Measurements from ENCODE around the gene ROBO2.

ROBO2 gene

DNA sequence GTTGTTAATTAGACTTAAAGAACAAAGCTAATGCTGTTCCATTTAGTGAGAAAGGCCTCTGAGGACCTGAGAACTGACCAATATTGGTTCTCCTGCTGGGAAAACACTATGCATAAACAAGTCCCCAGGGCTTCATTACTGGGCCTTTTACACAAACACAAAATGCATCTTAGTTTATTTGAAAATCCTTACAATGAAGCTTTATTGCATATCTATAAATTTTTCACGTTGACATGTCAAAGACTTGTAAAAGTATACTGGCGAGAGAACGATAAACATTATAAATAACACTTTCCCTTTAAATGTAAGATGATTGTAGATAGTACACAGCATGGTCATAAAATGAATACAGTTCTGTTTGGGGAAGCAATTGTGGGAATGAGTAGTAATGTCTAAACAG is 151.7 kb downstream of the ROBO2 start:
- DNase-seq = no peak

- no peak for DNase-seq
Observed at GRCh38 chr3:77195766-77196545, 156.1 kb downstream of the ROBO2 start.

GRCh38 chr3:77197408-77197807 is 157.5 kb downstream of the ROBO2 start:
- no peak for DNase-seq

GRCh38 chr3:77203851-77204250 is 164.0 kb downstream of the ROBO2 start:
- DNase-seq = no peak

- no peak for DNase-seq
Observed at GRCh38 chr3:77204788-77205187, 164.9 kb downstream of the ROBO2 start.

GRCh38 chr3:77207753-77208152 is 167.9 kb downstream of the ROBO2 start:
- DNase-seq = no peak

GRCh38 chr3:77222701-77223100 is 182.8 kb downstream of the ROBO2 start:
- no peak for DNase-seq

DNA sequence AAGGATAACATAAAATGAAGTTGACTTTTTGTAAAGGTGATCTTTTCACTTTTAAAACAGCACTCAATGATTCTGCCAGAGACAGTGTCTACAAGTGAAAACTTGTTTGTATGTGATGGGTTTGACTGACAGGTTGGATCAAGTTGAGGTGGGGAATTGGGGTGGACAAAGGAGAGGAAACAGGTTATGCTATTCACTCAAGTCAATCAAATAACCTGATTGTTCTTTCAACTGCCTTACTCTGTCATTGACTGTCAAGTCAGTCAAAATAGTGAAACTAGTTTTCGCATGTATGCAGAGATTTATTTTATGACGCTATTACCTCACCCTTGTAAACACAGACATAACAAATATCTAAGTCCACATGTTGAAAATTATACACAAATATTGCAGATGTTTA is 187.7 kb downstream of the ROBO2 start:
- DNase-seq = no peak

DNA sequence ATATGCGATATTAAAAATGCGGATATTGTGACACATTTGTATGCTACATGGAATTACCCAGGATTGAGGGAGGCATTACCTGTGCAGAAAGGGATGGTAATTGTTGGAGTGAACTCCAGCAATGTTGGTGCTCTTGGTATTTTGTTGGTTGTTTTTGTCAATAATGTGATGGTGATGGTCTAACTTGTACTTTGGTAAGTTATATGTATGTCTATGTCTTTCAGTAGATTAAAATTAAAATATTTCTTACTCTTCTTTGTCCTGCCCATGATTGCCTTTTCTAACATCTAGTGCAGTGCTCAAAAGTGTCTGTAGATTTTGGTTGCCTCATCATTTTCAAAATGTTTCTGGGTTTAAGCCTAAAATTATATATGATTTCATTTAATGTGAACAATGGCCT is 192.7 kb downstream of the ROBO2 start:
- DNase-seq = no peak

DNA sequence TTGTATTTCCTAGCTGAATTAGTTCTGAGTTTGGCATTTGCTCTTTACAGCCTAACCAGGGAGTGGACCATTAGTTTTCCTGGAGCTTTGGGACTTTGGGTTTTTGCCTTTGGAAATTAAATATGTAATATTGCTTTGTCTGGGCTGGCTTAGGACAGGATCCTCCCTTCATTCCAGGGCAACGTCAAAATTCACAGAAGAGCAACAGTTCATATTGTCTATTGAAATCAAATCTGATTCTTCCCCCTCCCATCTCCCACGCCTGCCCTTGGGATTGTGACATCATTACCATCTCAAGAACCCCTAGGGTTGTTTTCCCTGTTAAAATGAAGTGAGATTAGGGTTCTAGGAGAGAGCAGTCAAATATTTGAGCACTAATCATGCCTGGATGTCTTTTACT is 194.1 kb downstream of the ROBO2 start:
- DNase-seq = no peak

- DNase-seq = no peak
Observed at GRCh38 chr3:77236118-77236517, 196.2 kb downstream of the ROBO2 start.

DNA sequence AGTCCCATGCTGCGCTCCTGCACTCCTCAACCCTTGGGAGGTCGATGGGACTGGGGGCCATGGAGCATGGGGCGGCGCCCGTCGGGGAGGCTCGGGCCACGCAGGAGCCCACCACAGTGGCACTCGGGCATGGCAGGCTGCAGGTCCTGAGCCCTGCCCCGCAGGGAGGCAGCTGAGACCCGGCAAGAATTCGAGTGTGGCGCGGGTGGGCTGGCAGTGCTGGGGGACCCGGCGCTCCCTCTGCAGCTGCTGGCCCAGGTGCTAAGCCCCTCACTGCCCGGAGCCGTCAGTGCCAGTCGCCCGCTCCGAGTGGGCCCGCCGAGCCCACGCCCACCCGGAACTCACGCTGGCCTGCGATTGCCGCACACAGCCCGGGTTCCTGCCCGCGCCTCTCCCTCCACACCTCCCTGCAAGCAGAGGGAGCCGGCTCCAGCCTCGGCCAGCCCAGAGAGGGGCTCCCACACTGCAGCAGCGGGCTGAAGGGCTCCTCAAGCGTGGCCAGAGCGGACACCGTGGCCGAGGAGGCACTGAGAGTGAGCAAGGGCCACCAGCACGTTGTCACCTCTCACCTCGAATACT is 200.3 kb downstream of the ROBO2 start:
- DNase-seq = no peak

DNA sequence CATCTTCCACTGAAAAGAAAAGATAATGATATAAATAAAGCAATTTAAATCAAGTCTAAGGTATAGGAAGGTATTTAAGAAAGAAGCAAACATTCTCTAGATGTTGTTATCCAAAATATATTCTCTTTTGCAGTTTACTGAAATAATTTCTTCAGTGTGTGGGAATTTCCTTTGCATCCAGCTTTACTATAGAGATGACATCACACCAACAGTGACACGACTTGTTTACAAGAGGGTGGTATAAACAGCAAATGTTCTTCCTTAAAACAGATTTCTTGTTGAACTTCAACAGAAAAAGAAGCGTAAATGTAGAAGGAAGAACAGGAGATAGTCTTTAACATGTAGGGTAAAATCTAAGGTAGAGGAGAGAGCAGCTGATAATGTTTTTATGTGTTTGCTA is 202.5 kb downstream of the ROBO2 start:
- DNase-seq = no peak

- no peak for DNase-seq
Observed at GRCh38 chr3:77244981-77245380, 205.1 kb downstream of the ROBO2 start.

GRCh38 chr3:77247061-77247460 is 207.2 kb downstream of the ROBO2 start:
- DNase-seq = no peak

DNA sequence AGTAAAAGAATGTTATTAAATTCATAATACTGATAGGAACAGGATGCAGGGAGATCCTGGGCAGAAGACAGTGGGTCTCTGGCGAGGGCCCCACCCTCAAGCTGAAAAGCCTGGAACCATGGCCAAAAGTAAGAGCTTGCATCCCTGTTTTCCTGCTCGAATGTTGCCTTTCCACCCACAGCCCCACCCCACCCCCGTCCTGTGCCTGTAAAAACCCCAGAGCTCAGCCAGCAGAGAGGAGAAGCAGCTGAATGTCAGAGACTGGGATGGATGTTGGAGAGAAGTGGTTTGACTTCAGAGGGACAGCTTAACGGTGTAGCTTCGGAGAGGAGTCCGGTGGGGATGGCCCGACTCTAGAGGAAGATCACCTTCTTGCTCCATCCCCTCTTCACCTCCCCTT is 207.9 kb downstream of the ROBO2 start:
- DNase-seq = no peak

- DNase-seq = no peak
Observed at GRCh38 chr3:77248420-77248819, 208.5 kb downstream of the ROBO2 start.

DNA sequence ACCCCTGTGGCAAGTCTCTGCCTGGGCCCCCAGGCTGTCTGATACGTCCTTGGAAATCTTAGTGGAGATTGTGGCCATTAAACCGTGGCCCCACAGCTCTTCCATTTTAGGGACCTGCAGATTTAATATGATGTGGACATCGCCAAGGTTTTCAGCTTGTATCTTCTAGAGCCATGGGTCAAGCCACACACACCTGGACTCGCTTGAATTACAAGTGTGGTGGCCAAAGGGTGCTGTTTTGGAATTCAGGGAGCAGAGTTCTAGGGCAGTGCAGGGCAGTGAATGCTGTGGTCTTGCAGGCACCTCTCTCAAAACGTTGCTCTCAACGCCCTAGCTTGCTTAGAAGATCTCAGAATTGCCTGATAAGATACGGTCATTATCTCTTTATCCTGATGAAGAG is 211.2 kb downstream of the ROBO2 start:
- DNase-seq = no peak

DNA sequence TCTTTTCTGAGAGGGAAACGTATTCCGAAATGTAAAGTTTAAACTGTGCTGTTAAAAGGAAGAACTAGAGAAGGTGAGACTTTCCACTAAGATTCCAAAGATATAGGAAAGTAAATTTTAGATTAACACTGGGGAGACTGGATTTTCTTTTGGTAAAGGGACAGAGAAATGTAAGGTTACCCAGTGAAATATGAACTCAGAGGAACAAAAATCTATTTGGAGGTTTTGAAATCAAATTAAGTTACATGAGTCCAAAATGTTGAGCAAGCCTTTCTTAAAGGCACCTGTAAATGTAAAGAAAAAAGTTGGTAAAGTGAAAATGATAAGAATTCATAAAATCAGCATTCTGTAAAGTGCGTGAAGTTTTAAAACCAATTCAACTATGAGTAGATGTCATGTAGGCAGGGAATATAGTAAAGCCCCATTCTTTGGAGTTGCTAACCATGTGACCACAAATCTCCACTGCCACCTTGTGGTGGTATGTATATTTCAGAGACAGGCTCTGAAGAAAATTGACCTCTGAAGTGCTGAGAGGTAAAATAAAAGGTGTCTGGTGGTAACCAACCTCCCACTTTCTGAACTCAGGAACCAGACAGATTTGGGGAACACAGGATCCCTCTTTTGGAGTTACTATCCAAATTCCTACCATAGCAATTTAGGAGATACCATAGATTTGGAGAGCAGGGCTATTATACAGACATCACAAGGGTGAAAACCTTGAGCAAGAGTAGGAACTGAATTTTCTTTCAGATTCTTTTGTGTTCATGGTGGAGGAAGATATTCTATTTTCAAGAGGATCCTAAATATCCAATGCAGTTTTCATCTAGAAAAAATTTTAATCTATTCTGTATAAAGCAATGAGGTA is 215.3 kb downstream of the ROBO2 start:
- DNase-seq = no peak

DNA sequence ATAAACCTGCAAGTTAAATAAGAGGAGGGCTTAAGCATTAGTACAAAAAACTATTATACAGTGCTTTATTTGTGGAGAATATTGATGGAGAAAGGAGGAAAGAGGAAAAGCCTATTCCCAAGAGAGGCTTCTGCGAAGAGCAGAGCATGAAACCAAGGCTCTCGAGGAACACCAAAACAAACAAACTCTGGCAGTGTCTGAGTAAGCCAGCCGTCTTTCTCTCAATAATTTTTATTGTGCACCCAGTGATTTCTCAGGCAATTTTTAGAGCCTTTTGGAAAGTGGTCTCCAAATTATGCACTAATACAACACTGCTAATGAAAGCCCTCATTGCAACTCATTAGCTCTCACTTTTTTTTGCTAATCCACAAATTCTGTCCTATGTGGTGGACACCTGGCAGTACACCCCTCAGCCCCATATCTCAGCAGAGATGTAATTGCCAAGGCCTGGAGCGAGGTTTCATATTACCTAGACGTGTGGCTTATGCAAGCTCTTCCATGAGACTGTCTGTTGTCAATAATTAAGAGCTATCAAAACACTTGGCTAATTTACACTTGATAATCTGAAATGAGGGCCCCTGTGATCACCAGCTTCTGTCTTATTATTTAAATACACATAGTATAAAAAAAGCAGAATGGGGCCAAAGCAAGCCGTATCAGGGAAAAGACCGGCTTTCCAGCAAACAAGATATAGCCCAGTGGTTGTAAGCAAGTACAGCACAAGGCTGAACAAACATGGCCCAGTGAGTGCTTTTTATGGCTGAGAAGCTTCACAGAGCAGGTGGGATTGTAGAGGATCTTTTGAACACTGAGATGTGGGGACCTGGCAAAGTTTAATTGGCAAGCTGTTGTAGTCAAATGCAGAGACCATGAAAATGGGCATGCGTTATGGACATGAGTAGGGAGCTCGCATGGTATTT is 216.9 kb downstream of the ROBO2 start:
- DNase-seq = no peak

DNA sequence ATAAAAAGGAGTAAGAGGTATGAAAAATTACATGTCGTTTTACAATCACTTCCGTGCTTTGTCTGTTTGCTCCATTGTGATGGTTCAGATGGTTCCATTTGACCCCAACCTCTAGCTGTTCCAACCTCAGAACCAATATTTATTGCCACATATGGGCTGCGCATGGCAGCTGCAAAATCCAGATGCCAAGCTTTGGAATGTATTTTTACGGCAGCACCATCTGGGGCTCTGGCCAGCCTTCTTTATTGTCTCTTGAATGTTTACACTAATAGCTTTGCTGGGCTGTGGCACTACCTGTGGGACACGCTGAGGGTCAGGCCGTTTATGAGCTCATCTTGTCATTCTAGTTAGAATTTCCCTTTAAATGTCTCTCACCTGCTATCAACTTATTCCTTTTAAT is 219.8 kb downstream of the ROBO2 start:
- DNase-seq = no peak

DNA sequence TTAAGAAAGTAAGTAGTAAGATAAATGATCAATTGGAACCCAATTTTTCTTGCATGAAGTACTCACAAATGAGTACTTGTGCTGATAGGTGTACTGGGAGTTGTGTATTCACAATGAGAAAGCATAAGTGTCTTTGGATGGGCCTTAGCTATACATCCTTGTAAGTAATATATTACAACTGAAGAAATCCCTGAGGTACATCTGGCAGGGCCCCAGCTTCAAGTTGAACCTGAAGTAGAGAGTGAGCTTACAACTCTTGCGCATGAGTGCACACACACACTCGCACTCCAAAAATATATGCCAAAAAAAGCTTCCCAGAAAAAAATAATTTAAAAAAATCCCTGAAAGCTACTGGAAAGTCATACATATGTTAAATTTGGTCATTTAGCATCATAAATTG is 222.5 kb downstream of the ROBO2 start:
- no peak for DNase-seq

- no peak for DNase-seq
Observed at GRCh38 chr3:77267589-77267988, 227.7 kb downstream of the ROBO2 start.

Data from activated T-cell treated with anti-CD3 and anti-CD28 coated beads for 4 hours (primary cell).